GM12801 (cell line): Measurements from ENCODE around the gene SPACA5B.

ENCODE experiments used
- TF ChIP-seq, protein P1 (sequence below): IDR thresholded peaks from one replicate; pipeline ENCODE4 v1.5.1; 2011; ENCODE audit warnings: control low read depth; ENCODE audit not compliant: insufficient read length; ENCODE audit errors: extremely low read depth

The SPACA5B gene

DNA sequence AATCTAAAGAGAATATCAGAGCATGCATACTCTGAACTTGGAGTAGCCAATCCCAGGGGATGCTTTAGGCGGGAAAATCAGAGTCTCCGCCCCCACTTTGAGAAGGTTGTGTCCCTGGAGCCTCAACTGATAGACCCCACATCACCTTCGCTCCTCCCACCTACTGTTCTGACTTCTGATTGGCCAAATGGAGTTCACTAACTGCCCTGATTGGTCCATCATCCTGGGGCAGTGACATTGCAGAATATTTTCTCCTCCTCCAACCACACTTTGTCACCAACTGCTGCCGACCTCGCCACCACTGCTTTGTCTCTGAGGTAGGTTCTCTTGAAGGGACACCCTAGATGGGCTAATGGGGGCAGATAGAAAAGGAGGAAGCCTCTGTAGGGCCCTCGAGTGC lies 22.7 kb upstream of the SPACA5B start:
- TF ChIP-seq, protein P1, sequence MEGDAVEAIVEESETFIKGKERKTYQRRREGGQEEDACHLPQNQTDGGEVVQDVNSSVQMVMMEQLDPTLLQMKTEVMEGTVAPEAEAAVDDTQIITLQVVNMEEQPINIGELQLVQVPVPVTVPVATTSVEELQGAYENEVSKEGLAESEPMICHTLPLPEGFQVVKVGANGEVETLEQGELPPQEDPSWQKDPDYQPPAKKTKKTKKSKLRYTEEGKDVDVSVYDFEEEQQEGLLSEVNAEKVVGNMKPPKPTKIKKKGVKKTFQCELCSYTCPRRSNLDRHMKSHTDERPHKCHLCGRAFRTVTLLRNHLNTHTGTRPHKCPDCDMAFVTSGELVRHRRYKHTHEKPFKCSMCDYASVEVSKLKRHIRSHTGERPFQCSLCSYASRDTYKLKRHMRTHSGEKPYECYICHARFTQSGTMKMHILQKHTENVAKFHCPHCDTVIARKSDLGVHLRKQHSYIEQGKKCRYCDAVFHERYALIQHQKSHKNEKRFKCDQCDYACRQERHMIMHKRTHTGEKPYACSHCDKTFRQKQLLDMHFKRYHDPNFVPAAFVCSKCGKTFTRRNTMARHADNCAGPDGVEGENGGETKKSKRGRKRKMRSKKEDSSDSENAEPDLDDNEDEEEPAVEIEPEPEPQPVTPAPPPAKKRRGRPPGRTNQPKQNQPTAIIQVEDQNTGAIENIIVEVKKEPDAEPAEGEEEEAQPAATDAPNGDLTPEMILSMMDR, result no peak

GRCh38 chrX:48153769-48154168 lies 23.3 kb downstream of the SPACA5B start:
- TF ChIP-seq, protein P1, result no peak

DNA sequence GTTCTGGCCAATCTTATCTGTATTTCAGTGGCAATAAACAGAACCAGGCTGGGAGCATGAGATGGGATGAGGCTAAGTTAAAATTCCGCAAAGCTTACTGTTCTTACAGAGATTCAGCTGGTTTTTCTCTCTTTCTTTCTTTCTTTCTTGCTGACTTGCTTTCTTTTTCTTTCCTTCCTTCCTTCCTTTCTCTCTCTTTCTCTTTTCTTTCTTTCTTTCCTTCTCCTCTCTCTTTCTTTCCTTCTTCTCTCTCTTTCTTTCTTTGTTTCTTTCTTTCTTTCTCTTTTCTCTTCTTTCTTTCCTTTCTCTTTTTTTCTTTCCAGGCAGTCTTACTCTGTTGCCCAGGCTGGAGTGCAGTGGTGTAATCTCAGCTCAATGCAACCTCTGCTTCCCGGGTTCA lies 24.4 kb downstream of the SPACA5B start:
- TF ChIP-seq, protein P1, result no peak

DNA sequence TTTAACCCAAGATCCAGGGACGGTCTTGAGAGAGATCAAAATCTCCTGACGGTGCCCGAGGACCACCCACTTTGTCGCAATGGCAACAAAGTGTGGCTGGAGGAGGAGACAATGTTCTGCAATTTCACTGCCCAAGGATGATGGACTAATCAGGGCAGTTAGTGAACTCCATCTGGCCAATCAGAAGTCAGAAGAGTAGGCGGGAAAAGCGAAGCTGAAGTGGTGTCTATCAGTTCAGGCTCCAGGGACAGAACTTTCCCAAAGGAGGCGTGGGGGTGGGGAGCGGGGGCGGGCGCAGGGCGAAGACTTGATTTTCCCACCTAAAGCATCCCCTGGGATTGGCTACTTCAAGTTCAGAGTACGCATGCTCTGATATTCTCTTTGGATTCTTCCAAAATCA lies 25.6 kb downstream of the SPACA5B start:
- TF ChIP-seq, protein P1, result no peak

DNA sequence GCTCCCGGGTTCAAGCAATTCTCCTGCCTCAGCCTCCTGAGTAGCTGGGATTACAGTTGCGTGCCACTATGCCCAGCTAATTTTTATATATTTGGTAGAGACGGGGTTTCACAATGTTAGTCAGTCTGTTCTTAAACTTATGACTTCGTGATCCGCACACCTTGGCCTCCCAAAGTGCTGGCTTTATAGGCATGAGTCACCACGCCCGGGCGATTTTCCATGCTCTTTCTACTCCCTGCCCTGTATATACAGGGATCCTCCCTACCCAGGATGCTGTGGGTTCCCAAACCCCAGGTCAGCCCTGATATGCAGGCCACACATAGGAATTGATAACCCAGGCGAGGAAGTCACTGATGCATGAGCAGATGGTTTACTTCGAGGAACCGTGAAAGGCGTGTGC lies 34.8 kb downstream of the SPACA5B start:
- TF ChIP-seq, protein P1, result no peak

- TF ChIP-seq, protein P1, result no peak
Observed at GRCh38 chrX:48179691-48180090, 49.3 kb downstream of the SPACA5B start.

DNA sequence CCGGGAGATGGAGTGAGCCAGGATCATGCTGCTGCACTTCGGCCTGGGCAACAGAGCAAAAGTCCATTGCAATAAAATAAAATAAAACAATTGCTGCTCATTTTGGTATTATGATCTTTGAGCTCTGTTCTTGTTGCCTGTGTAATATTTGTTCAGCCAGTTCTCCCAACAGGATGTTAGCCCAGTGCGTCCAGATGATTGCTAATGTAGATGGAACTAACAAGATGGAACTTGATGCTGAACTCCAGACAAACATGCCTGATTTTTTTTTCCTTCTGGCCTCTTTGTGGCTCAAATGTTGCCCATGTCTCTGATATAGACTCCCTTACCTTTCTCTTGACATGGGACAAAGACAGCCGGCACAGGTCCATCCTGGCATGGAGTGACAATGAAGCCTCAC lies 50.4 kb downstream of the SPACA5B start:
- TF ChIP-seq, protein P1, result no peak
